HG02943 (cell line): ENCODE measurements around the gene SUDS3.

Experiments used
- ATAC-seq: cut with Tn5 transposase; IDR thresholded peaks from one replicate; pipeline ENCODE4 v1.9.1; 2021; ENCODE audit warnings: mild to moderate bottlenecking, low read depth, moderate library complexity; ENCODE audit not compliant: unreplicated experiment

Gene SUDS3

GRCh38 chr12:118436986-118437385 is 60.6 kb downstream of the SUDS3 start:
- ATAC-seq: no peak

GRCh38 chr12:118439068-118439467 is 62.7 kb downstream of the SUDS3 start:
- ATAC-seq: no peak

GRCh38 chr12:118446247-118446646 is 69.9 kb downstream of the SUDS3 start:
- no peak for ATAC-seq

GRCh38 chr12:118447181-118447580 is 70.8 kb downstream of the SUDS3 start:
- ATAC-seq: no peak

GRCh38 chr12:118448341-118448740 is 72.0 kb downstream of the SUDS3 start:
- ATAC-seq: no peak

DNA sequence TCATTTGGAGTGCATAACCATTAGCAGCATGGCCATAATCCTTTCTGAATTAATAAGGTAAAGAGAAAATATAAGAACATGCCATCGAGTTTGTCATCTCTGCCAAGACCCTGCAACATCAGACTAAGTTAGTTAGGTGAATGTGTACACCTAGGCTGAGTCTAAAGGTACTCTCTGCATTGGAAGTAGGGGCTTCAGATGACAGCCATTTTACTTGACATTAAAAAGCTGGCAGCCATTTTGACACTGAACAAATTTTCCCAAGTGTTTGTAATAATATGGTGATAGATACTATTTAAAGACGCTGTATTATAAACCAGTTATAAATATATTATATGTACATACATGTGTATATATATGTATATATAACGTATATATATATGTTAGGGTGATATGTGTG is 79.0 kb downstream of the SUDS3 start:
- no peak for ATAC-seq

DNA sequence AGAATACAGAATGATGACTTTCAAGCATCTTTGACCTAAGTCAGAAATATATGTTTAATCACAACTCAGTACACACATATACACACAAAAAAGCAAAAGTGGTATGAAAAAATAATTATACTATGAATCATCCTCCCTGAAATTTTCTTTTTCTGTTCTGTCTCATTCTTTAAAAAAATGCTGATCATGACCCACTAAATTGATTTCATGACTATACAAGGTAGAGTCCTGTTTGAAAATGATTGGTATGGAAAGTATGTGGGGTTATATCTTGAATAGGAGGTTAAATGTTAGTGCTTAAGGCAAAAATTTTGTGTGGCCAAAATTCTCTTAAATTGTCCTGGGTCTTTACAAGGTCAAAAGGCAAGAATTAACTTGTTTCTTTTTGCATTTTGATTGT is 80.4 kb downstream of the SUDS3 start:
- no peak for ATAC-seq

DNA sequence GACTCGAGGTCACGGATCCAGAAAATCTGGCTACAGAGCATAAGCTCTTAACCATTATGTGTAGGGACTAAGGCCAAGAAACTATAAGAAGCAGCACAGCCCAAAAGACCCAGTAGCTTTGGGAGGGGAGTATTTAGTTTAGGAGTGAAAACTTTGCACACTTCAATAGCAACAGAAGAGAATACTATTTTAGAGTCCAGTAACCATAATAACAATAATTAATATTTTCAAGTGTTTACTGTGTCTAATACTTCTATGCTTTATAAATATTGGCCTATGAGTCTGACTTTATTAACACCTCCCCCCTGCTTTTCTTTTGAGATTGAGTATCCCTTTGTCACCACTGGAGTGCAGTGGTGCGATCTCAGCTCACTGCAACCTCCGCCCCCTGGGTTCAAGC is 82.8 kb downstream of the SUDS3 start:
- ATAC-seq: no peak

DNA sequence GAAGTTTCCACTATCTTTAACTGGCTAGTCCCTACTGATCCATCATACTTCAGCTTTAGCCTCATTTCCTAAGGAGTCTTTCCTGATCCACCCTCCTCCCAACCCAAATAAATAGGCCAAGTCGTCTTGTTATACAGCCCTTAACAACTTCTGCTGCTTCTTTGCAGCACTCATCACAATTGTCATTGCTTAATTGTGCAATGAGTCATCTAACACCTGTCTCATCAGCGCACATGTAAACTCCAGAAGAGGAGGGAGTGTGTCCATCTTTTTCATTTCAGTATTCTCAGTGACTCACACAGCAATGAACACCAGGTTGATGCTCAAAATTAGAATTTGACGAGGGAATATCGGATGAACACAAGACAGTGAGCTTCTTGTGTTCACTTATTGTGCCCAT is 87.3 kb downstream of the SUDS3 start:
- no peak for ATAC-seq

GRCh38 chr12:118465706-118466105 is 89.4 kb downstream of the SUDS3 start:
- ATAC-seq: no peak
